Tibial artery (tissue), 4 donors: ENCODE data around the gene PDLIM7.

ENCODE experiments used
- DNase-seq, 2 donors: peaks; one replicate each; pipeline ENCODE4 v3.0.0-alpha.2; 2019
- H3K27ac ChIP-seq, 2 donors: fragments of 200-600 bp; sonication (generic) in 1 of 2; 1 replicate in 1 of 2; 2 replicates in 1 of 2; pipeline ENCODE4 v1.5.1; 2018 to 2019; ENCODE audit warnings: mild to moderate bottlenecking in 1 of 2
- H3K27me3 ChIP-seq, 2 donors: fragments of 200-600 bp; sonication (generic) in 1 of 2; one replicate each; pipeline versions ENCODE4 v1.5.1 to v1.6.0; 2016 to 2019
- H3K36me3 ChIP-seq, 3 donors: fragments of 200-600 bp; sonication (generic) in 2 of 3; one replicate each; pipeline ENCODE4 v1.5.1; 2016 to 2019; ENCODE audit warnings: mild to moderate bottlenecking in 2 of 3
- H3K4me1 ChIP-seq, 4 donors: fragments of 200-600 bp; sonication (generic) in 2 of 4; 1 replicate in 3 of 4; 2 replicates in 1 of 4; pipeline ENCODE4 v1.5.1; 2016 to 2019
- H3K4me3 ChIP-seq, 2 donors: fragments of 200-600 bp; sonication (generic) in 1 of 2; 1 replicate in 1 of 2; 2 replicates in 1 of 2; pipeline ENCODE4 v1.5.1; 2018 to 2019; ENCODE audit warnings: mild to moderate bottlenecking in 2 of 2
- H3K9me3 ChIP-seq, 3 donors: fragments of 200-600 bp; sonication (generic) in 1 of 3; one replicate each; pipeline ENCODE4 v1.5.1; 2016 to 2019
- CTCF ChIP-seq, 2 experiments: fragments of 200-600 bp in 1 of 2; fragments of 450-650 bp in 1 of 2; IDR thresholded peaks; one replicate each; pipeline ENCODE4 v1.5.1; 2017 to 2019; ENCODE audit warnings: antibody characterized with exemption in 2 of 2, mild to moderate bottlenecking in 1 of 2, moderate library complexity in 1 of 2
- intact Hi-C: fragments of 100-400 bp; cut with DNase I; formaldehyde crosslinking; loops from one replicate; pipeline ENCODE4 v1.15.0; 2023; ENCODE audit warnings: low total_unique reads

Gene PDLIM7

DNA sequence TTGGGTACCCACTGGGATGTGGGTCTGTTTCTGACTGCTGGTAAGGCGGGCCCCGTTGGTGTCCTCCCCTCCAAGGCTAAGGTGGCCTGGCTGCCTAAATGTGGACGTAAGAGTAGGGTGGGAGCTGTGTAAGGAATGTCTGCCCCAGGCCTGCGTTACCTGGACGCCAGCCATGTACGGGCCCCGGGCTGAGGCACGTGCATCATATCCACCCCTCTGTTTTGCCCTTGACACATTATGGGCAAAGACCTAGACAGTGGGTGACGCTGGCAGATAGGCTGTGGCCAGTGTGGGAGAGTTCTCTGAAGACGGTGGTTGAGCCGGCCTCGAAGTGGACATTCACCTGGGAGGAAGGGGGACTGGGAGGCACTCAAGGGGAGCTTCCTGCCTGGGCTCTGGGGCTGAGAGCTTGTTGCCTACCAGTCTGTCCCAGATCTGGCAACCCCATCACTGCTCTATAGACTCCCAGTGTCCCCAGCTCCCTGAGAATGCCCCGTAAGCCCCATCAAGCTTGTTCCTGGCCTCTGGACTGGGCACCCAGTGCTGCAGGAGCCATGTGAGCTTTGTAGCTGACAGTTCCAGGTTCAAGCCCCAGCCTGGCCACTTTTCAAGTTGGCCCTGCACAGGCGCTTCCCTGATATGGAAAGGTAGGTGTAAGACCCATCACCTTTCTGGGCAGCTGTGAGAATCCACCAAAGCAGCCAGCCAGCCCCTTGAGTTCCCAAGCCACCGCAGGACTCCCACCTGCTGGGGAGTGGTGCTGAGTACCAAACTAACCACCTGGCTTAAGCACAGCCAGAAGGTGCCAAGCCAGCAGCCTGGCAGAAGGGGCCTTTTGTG is 54.0 kb downstream of the PDLIM7 start:
- H3K36me3 ChIP-seq: peaks cover 9 to 46% (median 20%) of the 10 kb centered on the region in 3 donors
- H3K4me3 ChIP-seq: no peak overlapping the region
- H3K27me3 ChIP-seq: no peaks in the 10 kb centered on the region
- H3K9me3 ChIP-seq: no peaks in the 10 kb centered on the region
- no peak for TF ChIP-seq CTCF (IDR thresholded peaks at IDR 0.05)
- intact Hi-C loops: no loop called here
- peaks cover 0 to 28% (median 24%) of the 10 kb centered on the region in 4 donors for H3K4me1 ChIP-seq
- H3K27ac ChIP-seq: no peak overlapping the region
- no peak for DNase-seq

DNA sequence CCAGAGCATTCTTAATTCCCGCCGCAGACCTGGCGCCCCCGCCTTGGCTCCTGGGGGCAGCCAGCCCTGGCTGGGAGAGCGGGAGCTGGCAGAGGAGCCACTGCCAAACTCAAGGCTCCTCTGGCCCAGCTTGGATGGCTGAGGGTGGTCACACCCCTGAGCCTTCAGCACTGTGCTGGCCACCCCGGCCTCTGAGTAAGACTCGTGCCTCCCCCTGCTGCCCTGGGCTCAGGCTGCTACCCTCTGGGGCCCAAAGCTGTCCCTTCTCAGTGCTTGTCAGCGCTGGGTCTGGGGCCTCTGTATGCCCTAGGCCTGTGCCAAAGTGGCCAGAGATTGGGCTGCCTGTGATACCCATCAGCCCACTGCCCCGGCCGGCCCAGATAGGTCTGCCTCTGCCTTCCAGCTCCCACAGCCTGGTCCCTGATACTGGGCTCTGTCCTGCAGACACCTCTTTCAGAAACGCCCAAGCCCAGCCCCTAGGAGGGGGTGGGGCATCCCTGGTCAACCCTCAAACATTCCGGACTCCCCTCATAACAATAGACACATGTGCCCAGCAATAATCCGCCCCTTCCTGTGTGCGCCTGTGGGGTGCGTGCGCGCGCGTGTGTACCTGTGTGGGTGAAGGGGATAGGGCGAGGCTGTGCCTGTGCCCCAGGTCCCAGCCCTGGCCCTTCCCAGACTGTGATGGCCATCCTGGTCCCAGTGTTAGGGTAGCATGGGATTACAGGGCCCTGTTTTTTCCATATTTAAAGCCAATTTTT is 55.2 kb downstream of the PDLIM7 start:
- H3K9me3 ChIP-seq: no peaks in the 10 kb centered on the region
- peaks cover 0 to 18% (median 13%) of the 10 kb centered on the region in 4 donors for H3K4me1 ChIP-seq
- H3K36me3 ChIP-seq: peaks cover 9 to 57% (median 20%) of the 10 kb centered on the region in 3 donors
- no peak for DNase-seq
- no peaks in the 10 kb centered on the region for H3K27me3 ChIP-seq
- no peak overlapping the region for H3K27ac ChIP-seq
- intact Hi-C loops: no loop called here
- TF ChIP-seq CTCF (IDR thresholded peaks at IDR 0.05): no peak
- no peak overlapping the region for H3K4me3 ChIP-seq

- intact Hi-C loops: no loop called here
- no peak for TF ChIP-seq CTCF (IDR thresholded peaks at IDR 0.05)
- Histone ChIP-seq H3K9me3 (no peaks in the 10 kb centered on the region), H3K36me3 (peaks cover 12 to 68% (median 26%) of the 10 kb centered on the region in 3 donors), H3K27ac (no peak overlapping the region), H3K4me1 (peaks cover 0 to 7% (median 5%) of the 10 kb centered on the region in 4 donors), H3K4me3 (no peak overlapping the region), H3K27me3 (no peaks in the 10 kb centered on the region)
- DNase-seq: no peak
Measured at GRCh38 chr5:177440990-177441780, 56.2 kb downstream of the PDLIM7 start.

DNA sequence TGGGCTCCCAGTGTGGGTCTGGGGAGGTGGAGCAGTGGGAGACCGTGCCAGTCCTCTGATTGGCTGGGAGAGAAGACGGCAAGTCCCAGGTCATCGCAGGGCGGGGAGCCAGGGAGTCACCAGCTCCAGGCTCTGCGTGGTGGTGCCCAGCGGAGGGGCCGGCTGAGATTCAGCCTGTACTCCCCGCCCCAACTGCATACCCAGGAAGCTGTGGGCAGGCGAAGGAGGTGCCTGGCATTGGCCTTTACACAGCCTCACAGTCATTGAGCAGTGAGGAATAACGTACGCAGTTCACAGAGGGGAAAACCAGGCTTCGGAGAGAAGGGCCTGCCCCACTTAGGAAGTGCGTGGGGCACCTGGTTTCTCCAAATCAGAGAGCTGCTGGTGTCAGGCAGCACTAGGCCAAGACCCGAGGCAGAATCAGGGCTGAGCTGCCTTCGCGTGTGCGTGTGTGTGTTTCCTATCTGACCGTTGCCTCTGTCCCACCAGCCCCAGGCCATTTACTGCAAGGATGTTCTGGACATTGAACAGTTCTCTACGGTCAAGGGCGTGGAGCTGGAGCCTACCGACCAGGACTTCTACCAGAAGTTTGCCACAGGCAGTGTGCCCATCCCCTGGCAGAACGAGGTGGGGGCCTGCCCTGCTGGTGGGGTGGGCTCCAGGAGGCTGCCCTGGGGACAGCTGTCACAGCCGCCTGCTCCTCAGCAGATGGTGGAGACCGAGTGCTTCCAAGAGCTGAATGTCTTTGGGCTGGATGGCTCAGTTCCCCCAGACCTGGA is 57.0 kb downstream of the PDLIM7 start:
- no peak overlapping the region for H3K27ac ChIP-seq
- no peaks in the 10 kb centered on the region for H3K27me3 ChIP-seq
- TF ChIP-seq CTCF (IDR thresholded peaks at IDR 0.05): no peak
- H3K4me3 ChIP-seq: no peak overlapping the region
- no peaks in the 10 kb centered on the region for H3K4me1 ChIP-seq
- no peaks in the 10 kb centered on the region for H3K9me3 ChIP-seq
- peaks cover 20 to 76% (median 33%) of the 10 kb centered on the region in 3 donors for H3K36me3 ChIP-seq
- intact Hi-C loops: no loop called here
- no peak for DNase-seq
